NCI-H2227 (cell line): ENCODE results near the gene ARHGAP42.
"Not testable (repeated sequence)": the region's sequence is repeated elsewhere in the genome, so short reads cannot be mapped to it uniquely, and the experiment has no call there.

Experiments
- DNase-seq: peaks from one replicate; lab custom pipeline; 2025; ENCODE audit not compliant: unreplicated experiment; lab: John Stamatoyannopoulos, UW

Gene ARHGAP42

GRCh38 chr11:100865443-100866065 is 178.5 kb downstream of the ARHGAP42 start:
- no peak for DNase-seq

GRCh38 chr11:100866453-100866852 is 179.4 kb downstream of the ARHGAP42 start:
- no peak for DNase-seq

DNA sequence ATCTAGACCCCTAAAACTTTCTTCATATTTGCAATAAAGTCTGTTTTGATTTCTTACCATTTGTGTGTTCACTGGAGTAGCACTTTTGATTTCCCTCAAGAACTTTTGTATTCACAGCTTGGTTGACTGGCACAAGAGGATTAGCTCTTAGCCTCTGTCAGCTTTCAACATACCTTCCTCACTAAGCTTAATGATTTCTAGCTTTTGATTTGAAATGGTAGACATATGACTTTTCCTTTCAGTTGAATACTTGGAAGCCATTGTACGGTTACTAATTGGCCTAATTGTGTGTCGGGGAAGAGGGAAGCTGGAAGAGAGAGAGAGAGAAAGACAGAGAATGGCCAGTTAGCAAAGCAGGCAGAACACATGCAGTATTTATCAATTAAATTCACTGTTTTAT is 180.5 kb downstream of the ARHGAP42 start:
- DNase-seq: no peak

DNA sequence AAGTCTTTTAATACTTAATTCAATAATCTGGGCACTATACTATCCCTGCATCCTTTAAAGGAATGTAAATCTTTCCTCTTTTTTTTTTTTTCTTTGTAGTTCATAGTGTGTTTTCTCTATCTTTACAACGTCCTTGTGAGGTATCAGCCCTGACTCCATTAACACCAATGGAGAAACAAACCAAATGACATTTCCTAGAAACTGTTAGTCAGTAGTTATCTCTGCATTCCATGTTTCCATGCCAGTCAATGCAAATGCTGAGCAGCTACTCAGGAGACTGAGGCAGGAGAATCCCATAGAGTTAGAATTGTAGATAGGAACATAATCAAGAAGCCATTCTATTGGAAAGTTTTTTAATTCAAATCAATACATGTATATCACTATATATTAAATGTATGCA is 182.2 kb downstream of the ARHGAP42 start:
- DNase-seq: no peak

- DNase-seq: no peak
Observed at GRCh38 chr11:100870138-100870537, 183.1 kb downstream of the ARHGAP42 start.

DNA sequence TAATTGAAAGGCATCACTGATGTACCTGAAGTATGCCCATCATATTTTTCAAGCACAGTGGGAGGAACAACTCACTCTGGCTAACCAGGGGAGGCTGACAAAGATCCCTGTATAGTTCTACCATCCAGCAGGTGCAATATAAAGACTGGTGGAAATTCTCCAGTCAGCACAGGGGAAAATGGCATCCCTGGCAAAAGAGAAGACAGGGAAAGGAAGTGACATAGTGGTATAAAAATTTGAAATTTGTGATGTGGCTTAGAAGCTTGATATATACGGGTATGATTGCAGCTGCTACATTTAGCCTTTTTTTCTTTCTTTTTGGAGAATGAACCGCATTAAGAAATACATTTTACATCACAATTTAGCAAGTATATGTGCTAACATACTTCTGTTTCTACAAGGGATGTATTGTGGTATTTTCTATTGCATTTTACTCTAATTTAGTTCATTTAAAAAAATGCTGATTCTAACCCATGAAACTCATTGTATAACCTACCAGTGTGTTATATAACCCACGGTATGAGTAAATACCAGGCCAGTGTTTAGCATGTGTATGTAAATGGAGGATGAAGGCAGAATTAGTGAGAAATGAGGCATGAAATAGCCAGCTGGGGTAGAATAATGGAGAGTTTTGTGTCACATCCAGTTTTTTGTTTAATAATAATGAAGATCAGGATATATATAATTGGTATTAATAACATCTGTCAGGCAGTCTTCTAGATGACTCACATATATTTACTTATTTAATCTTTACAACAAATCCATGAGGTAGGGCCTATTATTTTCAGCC is 186.1 kb downstream of the ARHGAP42 start:
- DNase-seq: no peak

DNA sequence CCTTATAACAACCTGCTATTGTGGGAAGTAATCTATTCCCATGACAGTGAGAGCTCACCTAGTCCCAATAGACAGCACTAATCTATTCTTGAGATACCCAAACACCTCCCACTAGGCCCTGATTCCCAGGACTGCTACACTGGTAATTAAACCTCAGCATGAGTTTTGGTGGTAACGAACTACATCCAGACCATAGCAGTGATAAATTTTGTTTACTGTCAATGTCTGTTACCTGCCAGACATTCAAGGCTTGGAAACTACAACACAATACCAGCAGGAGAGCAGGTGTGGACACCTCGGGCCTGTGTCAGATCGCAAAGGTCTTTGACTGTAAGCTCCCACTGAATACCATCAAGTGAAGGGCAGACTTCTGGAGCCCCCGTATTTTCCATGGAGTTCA is 187.1 kb downstream of the ARHGAP42 start:
- no peak for DNase-seq

DNA sequence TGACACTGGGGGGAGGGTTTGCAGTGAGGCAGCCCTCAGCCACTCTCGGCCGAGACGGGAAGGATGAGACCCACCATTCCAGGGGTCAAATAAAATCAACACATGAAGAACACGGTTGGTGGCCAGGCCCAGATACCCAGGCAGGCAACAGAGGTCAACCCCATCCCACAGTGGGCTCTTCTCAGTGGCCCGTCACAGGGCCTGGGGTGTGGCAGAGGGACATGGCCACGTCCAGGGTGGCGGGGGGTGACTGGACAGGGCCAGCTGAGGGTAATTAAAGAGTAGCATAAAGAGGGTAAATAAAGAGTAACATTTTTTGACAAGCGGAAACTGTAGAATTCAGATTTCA is 188.4 kb downstream of the ARHGAP42 start:
- DNase-seq: no peak

DNA sequence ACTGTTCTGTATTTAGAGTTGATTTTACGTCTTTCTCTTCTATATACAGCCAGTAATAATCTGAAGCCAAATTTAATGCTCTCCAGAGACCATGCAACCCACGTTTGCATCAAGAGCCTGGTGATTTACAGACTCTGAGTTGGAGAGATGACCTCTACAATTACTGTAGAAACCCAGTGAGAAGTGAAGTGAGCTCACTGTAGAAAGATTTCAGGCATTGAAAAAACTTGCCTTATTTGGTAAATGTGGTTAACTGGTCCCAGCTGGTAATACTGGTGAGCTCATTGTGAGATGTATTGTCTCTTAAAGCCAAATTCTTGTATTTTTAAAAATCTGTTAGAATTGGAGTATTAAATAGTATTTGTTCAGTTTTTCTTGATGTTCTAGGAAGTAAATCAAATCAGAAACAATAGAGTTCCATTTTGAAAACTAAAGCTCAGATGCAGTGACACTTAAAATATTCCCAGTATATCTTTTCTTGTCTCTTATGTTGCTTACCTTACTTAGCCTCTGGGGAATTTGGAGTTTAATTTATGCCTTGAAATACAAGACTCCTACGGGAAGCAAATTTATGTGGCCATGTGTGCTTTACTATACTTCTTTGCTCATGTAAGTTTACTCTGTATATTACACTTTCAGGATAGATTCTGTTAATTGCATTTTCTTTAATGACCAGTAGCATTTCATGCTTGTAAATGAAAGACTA is 189.9 kb downstream of the ARHGAP42 start:
- no peak for DNase-seq

DNA sequence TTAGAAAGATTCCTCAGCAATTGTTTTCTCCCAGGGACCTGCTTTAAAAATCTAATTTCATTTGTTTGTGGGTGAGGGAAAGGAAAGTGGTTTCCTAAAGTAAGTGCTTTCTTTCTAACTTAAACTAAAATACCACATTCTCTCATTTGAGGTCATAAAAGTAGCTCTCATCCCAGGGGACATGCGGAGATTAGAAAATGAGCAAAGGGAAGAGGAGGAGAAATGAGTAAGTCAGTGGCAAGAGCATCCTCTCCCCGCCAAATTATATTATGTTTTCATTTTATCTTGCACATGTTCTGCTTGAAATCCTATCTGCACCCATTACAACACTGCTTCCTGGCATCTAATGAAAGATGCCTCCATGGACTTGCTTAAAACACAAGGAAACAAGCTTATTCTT is 191.4 kb downstream of the ARHGAP42 start:
- DNase-seq: no peak

- no peak for DNase-seq
Observed at GRCh38 chr11:100882957-100883356, 195.9 kb downstream of the ARHGAP42 start.

GRCh38 chr11:100883830-100884229 is 196.7 kb downstream of the ARHGAP42 start:
- DNase-seq: no peak

- no peak for DNase-seq
Observed at GRCh38 chr11:100887659-100888058, 200.6 kb downstream of the ARHGAP42 start.

DNA sequence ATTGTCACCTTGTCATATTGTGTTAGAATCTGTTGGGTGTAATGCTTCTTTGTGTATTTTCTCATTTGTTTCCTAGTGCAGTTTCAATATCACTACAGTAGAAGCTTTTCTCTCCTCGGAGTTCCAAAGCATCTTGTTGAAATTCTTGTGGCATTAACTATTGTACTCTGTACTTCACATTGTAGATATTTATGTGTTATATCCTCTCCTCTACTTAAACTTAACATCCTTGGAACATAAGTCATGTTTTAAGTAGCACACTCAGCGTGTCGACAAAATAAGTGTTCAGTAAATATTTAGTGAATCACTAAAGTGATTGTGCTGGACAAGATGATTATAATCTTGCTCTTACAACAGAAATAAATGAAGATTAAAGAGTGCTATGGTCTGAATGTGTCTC is 201.7 kb downstream of the ARHGAP42 start:
- no peak for DNase-seq

GRCh38 chr11:100889758-100890157 is 202.7 kb downstream of the ARHGAP42 start:
- no peak for DNase-seq

DNA sequence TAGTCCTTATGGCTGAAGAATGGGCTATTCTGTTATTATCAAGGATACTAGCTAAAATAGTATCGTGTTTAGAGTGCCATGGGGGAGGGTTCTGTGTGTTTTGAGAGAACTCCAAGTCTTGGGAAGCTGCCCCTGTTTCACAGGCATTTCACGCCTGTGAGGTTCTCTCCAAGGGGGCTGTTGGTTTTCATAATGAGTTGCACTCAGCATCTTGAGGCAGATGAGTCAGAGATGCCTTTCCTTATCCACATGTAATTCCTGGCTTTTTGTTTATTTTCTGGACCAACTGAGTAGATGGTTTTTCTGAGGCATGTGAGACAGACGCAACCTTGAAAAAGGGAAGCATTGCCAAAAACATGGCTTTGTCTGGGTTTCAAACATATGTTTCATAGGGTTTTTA is 203.7 kb downstream of the ARHGAP42 start:
- DNase-seq: no peak

GRCh38 chr11:100892886-100893285 is 205.8 kb downstream of the ARHGAP42 start:
- no peak for DNase-seq

- DNase-seq: no peak
Observed at GRCh38 chr11:100895449-100895848, 208.4 kb downstream of the ARHGAP42 start.

DNA sequence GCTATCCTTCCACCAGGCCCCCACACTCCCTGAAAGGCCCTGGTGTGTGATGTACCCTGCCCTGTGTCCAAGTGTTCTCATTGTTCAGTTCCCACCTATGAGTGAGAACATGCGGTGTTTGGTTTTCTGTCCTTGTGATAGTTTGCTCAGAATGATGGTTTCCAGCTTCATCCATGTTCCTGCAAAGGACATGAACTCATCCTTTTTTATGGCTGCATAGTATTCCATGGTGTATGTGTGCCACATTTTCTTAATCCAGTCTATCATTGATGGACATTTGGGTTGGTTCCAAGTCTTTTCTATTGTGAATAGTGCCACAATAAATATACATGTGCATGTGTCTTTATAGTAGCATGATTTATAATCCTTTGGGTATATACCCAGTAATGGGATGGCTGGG is 208.9 kb downstream of the ARHGAP42 start:
- DNase-seq: not testable (repeated sequence)

DNA sequence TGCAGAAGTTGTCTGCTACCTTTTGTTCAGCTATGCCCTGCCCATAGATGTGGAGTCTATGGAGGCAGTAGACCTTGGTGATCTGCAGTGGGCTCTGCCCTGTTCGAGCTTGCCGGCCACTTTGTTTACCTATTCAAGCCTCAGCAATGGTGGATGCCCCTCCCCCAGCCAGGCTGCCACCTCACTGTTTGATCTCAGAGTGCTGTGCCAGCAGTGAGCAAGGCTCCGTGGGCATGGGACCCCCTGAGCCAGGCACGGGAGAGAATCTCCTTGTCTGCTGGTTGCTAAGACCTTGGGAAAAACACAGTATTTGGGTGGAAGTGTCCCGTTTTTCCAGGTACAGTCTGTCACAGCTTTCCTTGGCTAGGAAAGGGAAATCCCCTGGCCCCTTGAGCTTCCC is 214.4 kb downstream of the ARHGAP42 start:
- DNase-seq: not testable (repeated sequence)

GRCh38 chr11:100902454-100903141 is 215.5 kb downstream of the ARHGAP42 start:
- no peak for DNase-seq

DNA sequence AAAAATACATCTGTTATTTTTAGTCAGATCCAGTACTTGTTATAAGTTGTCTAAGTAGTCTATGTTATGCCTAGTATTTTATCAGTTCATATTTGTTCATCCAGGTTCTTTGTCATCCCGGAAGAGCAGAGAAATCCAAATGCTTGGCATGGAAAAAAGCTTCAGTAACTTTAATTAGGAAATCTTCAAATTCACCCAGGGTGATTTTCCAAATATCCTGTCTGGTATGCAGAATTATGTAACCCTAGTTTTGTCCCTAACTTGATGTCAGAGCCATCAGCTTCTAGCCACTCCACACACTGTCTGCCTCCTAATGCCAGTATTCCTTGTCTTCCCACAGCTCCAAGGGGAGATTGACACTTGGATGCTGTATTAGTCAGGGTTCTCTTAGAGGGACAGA is 216.2 kb downstream of the ARHGAP42 start:
- DNase-seq: no peak
